ENCODE data around the gene NRBF2.

The NRBF2 gene

DNA sequence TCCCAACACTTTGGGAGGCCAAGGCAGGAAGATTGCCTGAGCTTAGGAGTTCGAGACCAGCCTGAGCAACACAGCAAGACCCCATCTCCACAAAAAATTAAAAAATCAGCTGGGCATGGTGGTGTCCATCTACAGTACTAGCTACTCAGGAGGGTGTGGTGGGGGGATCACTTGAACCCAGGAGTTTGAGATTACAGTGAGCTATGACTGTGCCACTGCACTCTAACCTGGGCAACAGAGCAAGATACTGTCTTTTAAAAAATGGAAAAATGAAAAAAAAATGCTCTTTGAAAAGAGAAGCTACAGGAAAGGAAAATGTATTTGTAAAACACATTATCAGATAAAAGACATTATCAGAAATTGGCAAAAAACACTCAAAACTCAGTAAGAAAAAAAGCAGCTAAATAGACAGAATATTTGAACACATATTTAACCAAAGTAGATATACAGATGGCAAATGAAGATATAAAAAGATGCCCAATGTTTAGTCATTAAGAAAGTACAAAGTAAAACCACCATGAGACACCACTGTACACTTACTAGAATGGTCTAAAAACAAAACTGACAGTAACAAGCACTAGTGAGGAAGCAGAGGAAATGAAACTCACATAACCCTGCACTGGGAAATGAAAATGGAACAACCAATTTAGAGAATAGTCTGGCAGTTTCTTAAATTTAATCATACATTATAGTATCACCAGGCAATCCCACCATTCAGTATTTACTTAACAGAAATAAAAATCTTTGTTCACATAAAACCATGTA lies 40.5 kb downstream of the NRBF2 start:
- no peak overlapping the region for H3K4me3 ChIP-seq (ENCODE audit: control insufficient read depth, low read depth, low read length)

GRCh38 chr10:63175534-63175933 lies 42.4 kb downstream of the NRBF2 start:
- DNase-seq (ENCODE audit: low read depth): no peak
- TF ChIP-seq, protein P1, sequence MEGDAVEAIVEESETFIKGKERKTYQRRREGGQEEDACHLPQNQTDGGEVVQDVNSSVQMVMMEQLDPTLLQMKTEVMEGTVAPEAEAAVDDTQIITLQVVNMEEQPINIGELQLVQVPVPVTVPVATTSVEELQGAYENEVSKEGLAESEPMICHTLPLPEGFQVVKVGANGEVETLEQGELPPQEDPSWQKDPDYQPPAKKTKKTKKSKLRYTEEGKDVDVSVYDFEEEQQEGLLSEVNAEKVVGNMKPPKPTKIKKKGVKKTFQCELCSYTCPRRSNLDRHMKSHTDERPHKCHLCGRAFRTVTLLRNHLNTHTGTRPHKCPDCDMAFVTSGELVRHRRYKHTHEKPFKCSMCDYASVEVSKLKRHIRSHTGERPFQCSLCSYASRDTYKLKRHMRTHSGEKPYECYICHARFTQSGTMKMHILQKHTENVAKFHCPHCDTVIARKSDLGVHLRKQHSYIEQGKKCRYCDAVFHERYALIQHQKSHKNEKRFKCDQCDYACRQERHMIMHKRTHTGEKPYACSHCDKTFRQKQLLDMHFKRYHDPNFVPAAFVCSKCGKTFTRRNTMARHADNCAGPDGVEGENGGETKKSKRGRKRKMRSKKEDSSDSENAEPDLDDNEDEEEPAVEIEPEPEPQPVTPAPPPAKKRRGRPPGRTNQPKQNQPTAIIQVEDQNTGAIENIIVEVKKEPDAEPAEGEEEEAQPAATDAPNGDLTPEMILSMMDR (conservative IDR thresholded peaks at IDR 0.05; ENCODE audit: control insufficient read depth, insufficient read depth, low read depth, low read length): no peak
- no peak overlapping the region for H3K4me3 ChIP-seq (ENCODE audit: control insufficient read depth, low read depth, low read length)

More for the DNA sequence above, 40.5 kb downstream of the NRBF2 start:
- TF ChIP-seq, protein P1 (conservative IDR thresholded peaks at IDR 0.05; ENCODE audit: control insufficient read depth, insufficient read depth, low read depth, low read length): no peak
- DNase-seq (ENCODE audit: low read depth): no peak

DNA sequence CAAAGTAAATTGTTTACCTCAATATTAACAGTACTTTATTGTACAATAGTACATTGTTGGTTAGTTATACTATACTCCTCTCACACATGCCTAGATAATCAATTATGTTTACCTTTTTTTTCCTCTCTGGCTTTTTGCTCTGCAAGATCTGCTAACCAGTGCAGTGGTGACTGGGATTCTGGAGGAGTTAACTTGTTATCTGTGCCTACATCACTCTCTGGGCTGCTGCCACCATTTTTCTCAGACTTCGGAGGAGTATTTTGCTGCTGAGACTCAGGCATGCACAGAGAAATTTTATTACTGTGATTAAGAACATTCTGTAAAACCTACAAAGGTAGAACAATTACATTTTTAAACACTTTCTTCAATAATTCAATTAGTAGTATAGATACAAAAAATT lies 59.7 kb downstream of the NRBF2 start:
- H3K4me3 ChIP-seq (ENCODE audit: control insufficient read depth, low read depth, low read length): no peak overlapping the region
- TF ChIP-seq, protein P1 (conservative IDR thresholded peaks at IDR 0.05; ENCODE audit: control insufficient read depth, insufficient read depth, low read depth, low read length): no peak
- DNase-seq (ENCODE audit: low read depth): no peak

DNA sequence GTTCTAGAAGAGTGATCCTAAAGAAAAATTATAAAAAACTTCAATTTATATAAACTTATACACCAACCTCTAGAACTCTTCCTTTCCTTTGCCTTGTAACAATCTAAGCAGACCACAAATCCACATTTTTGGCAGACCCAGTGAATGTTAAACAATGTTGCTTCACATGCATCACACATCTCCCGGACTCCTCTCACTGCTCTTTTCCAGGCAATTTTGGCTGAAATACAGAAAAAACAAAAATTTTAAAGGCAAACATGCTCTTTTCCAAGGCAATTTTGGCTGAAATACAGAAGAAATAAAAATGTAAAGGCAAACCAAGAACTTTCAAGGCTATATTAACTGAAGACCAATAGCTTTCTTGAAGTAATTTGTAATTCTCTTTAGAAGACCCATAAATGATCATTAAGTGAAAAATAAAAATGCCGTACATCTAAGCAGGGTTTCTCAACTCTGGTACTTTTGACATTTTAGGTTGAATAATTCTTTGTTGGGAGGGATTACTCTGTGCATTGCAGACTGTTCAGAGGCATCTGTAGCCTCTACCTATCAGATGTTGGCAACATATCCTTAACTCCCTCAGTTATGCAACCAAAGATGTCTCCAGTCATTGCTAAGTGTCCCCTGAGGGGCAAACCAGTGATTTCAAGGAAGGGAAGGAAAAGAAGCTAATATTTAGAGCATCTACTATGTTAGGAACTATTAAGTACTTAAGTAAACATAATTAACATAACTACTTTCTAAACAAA lies 64.4 kb downstream of the NRBF2 start:
- TF ChIP-seq, protein P1 (conservative IDR thresholded peaks at IDR 0.05; ENCODE audit: control insufficient read depth, insufficient read depth, low read depth, low read length): no peak
- no peak overlapping the region for H3K4me3 ChIP-seq (ENCODE audit: control insufficient read depth, low read depth, low read length)
- DNase-seq (ENCODE audit: low read depth): peak; percentile 88

DNA sequence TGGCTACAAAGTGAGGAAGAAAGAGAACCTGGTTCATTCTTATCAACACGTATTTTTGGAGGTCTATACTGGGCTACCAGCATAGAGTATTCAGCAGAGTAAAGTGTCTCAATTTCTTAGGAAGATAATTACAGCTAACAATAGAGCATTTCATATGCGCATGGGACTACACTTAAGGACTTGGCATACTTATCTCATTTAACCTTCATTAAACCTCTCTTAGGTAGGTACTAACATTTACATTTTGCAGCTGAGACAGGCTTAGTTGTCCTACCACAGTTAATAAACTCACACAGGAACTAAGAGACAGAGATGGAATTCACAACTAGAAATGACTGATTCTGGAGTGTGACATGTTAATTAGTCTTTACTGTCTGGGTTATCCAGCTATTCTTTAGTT lies 66.6 kb downstream of the NRBF2 start:
- TF ChIP-seq, protein P1 (conservative IDR thresholded peaks at IDR 0.05; ENCODE audit: control insufficient read depth, insufficient read depth, low read depth, low read length): no peak
- H3K4me3 ChIP-seq (ENCODE audit: control insufficient read depth, low read depth, low read length): no peak overlapping the region
- no peak for DNase-seq (ENCODE audit: low read depth)

GRCh38 chr10:63200431-63200830 lies 67.3 kb downstream of the NRBF2 start:
- TF ChIP-seq, protein P1 (conservative IDR thresholded peaks at IDR 0.05; ENCODE audit: control insufficient read depth, insufficient read depth, low read depth, low read length): no peak
- DNase-seq (ENCODE audit: low read depth): no peak
- H3K4me3 ChIP-seq (ENCODE audit: control insufficient read depth, low read depth, low read length): no peak overlapping the region

All from fibroblast of mammary gland (primary cell).